ENCODE measurements around the gene GFOD2.
"Not testable (repeated sequence)": the region's sequence is repeated elsewhere in the genome, so short reads cannot be mapped to it uniquely, and the experiment has no call there.

GFOD2 gene, protein sequence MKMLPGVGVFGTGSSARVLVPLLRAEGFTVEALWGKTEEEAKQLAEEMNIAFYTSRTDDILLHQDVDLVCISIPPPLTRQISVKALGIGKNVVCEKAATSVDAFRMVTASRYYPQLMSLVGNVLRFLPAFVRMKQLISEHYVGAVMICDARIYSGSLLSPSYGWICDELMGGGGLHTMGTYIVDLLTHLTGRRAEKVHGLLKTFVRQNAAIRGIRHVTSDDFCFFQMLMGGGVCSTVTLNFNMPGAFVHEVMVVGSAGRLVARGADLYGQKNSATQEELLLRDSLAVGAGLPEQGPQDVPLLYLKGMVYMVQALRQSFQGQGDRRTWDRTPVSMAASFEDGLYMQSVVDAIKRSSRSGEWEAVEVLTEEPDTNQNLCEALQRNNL

DNA sequence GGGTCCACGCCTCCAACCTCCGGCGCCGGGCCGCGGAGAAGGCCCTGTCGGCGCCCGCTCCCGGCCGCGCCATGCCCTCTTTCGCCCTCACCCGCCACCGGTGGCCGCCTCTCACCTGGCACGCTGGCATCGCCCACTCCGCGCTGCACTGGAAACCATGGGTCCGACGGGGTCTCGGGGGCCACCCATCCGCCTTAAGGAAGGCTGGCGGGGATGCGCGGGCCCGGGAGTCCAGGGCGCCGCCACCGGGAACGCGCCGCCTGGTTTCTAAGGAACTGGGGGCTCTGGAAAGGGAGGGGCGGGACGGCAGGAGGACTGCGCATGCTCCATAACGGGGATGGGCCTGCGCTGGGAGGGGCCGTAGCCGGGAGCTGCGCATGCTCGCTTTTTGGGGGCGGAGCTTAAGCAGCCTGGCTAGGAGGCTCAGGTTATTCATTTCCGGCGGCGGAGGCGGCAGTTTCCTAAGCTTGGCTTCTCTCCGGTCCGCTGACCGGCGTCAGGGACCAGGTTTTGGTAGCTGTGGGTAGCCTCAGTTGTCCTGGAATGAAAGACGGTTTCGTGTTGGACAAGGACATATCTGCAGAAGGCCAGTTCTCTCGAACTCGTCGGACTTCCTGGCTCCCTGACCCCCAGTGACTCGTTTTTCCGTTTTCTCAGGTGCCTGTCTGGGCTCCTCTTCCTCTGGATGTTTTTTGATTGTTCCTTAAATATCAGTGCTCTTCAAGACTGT lies at the start of gene GFOD2:
Gene GFOD2 (minus strand): TSS at position 269 of the 730 bp plus-strand sequence. CDS start 33,601 bp downstream, outside the sequence.
- DNase-seq, result peak; percentile 92

DNA sequence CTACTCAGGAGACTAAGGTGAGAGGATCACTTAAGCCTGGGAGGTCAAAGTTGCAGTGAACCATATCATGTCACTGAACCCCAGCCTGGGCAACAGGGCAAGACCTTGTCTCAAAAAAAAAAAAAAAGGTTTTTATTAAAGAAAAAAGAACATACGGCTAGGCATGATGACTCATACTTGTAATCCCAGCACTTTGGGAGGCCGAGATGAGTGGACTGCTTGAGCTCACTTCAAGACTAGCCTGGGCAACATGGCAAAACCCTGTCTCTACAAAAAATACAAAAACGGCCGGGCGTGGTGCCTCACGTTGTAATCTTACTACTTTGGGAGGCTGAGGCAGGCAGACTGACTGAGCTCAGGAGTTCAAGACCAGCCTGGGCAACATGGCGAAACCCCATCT lies 48.8 kb upstream of the GFOD2 start:
- peak; percentile 63 for DNase-seq

DNA sequence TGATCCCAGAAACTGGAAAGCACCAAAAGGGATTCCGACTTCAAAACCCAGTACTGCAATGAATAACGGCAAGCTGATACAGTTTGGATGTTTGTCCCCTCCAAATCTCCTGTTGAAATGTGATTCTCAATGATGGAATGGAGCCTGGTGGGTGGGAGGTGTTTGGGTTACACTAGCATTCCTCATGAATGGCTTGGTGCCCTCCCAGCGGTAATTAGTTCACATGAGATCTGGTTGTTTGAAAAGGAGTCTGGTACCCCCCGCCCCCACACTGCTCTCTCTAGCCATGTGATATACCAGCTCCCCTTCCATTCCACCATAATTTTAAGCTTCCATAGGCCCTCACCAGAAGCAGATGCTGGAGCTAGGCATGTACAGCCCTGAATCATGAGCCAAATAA lies 47.2 kb upstream of the GFOD2 start:
- DNase-seq, result no peak

DNA sequence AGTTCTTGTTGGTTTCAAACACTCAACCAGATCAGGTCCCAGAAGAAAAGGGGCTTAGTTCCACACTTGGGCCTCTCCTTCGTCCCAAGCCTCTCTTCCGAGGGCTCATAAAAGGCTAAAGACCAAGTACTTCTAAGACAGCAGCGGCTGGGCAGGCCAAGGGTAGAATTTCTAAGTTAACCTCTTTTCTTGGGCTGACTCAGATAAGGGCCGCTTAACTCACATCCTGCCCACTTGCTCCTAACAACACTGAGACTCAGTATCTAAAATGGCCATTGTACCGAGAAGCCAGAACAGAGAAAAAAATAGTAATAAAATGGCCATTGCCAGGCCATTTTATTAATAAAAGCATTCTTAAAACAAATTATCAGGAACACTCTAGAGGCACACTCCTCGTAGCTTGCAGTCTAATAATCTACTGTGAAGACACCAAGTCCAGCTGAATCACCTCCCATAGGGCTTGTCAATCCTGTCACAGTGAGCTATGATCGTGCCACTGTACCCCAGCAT lies 45.1 kb upstream of the GFOD2 start:
- DNase-seq, result no peak

DNA sequence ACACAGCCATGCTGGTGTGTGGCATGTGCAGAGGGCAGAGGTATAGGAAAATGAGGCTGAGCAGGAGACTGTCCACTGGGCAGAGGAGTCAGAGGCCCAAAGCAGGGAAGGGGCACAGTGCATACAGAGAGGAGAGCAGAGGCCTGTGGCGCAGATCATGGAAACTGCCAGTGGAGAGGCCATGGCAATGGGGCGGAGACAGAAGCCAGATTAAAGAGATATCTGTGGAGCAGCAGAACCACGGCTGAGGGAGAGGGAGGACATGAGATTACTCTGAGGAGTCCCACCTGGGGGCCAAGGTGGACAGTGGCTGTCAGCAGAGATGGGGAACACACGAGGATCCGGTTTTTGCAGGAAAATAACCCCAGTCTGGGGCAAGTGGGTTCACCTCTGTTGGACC lies 44.0 kb upstream of the GFOD2 start:
- DNase-seq, result no peak

DNA sequence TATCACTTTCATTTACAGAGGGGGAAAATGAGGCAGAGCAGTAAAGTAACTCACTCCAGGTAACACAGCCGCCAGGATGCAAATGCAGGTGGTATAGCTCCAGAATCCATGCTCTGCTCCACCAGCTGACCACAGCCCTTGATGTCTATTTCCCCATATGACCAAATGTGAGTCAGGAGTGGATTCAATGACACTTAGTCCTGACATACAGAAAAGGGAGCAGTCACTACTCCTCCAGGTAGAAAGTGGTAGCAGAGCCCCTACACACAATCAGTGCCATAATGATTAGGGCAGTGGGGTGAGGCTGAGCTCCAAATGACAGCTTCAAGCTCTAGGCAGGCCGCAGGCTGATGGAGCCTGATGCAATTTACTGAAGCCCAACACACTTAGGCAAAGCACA lies 43.3 kb upstream of the GFOD2 start:
- DNase-seq, result no peak

DNA sequence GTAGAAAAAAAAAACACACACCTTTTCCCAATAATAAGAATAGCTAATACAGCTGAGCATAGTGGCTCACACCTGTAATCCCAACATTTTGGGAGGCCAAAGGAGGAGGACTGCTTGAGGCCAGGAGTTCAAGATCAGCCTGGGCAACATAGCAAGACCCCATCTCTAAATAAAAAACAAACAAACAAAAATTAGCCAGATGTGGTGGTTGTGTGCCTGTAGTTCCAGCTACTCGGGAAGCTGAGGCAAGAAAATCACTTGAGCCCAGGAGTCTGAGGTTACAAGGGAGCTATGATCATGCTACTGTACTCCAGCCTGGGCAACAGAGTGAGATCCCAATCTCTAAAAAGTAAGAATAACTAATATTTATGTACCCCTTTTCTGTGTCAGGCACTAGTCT lies 42.8 kb upstream of the GFOD2 start:
- no peak for DNase-seq

DNA sequence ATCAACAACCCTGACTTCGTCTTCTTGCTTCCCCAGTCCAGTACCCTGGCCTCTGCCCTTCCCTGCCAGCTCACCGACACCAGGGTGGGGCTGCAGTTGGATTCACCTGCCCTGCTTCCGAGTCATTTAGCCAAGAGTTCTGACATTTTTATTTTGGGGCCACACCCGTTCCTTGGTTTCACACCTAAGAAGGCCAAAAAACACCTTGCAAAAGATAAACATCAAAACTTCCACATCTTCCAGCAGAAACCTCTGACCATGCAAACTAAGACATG lies 41.8 kb upstream of the GFOD2 start:
- DNase-seq, result no peak

DNA sequence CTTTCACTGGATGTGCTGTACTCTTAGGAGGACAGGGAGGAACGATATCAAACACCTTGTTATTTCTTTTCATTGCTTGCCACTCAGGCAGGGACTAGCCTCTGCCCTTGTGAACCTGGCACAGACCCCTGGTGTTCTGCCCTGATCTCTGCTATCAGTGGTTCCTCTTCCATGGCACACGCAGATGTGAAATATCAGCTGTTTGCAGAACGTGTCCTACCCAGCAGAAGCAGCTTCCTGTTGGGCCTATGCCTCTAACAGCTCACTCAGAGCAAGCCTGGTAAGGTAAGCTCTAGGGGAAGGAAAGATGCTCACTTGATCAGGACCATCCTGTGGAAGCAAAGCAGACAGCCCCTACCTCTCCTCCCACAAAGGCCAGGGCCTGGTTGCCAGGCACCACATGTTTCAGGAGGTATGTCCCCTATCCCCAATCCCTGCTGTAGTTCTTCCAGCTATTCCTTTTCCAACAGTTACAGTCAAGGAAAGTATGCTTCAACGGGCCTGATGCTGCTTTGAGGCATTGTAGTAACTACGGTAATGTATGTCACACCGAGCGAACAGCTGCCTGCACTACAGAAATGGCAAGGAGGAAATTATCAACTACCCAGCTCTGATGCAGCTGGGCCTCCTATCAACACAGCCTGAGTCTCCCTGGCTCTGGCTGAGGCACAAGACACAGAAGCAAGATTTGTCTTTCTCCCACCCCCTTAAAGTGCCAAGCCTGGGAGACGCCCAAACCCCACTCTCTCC lies 41.3 kb upstream of the GFOD2 start:
- peak; percentile 2 for DNase-seq

DNA sequence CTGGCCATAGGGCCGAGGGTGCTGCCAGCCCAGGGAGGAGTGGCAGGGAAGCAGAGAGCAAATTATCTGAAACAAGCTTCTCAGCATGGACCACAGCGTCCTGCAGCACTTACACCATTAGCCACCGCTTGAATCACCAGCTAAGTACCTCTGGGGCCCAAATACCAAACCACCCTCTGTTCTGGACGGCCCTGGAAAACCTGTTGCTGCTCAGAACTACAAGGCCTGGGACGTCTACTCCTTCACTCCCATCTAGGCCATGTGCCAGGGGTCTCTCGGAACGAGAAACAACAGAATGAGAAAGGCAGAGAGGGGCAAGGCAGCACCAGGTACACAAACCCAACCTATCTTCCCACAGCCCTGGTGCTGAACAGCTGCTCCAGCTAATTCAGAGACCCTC lies 39.9 kb upstream of the GFOD2 start:
- DNase-seq, result no peak

DNA sequence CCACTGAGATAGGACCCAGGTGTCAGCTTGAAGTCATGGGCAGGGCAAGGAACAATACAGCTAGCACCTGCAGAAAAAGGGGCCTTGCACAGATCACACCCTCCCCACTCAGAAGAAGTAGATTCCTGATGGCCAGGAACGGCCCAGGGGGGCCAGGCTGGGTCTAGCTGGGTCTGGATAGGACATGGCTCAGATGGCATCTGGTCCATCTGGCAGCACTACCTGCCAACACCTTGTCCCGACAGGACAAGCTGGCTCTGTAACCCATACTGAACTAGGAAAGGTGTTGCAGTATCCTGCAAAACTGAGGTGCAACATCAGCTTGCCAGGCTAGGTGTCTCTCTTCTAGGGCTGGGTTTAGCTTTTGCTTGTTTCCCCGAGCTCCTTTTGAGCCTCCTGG lies 38.9 kb upstream of the GFOD2 start:
- no peak for DNase-seq

DNA sequence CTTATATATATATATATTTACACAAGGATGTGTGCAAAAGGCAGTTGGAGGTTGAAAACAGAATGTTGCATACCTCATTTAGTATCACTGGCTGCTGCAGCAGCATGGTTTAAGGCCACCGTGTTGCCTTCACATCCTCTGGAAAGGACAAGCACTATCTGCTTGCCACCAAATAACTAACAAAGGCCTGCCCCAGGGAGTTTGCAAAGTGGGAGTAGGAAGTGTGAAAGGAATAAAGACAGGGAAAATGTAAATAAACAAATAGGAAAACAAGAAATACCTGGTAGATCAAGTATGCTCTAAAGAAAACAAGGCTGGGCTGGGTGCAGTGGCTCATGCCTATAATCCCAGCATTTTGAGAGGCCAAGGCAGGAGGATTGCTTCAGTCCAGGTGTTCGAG lies 33.5 kb upstream of the GFOD2 start:
- DNase-seq, result no peak

DNA sequence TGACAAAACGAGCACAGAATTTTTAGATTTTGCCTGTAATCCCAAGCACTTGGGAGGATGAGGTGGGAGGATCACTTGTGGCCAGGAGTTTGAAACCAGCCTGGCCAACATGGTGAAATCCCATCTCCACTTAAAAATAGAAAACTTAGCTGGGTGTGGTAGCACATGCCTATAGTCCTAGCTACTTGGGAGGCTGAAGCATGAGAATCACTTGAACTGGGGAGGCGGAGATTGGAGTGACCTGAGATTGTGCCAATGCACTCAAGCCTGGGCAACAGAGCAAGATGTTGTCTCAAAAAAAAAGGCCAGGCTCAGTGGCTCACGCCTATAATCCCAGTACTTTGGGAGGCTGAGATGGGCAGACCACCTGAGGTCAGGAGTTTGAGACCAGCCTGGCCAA lies 32.2 kb upstream of the GFOD2 start:
- DNase-seq, result not testable (repeated sequence)

DNA sequence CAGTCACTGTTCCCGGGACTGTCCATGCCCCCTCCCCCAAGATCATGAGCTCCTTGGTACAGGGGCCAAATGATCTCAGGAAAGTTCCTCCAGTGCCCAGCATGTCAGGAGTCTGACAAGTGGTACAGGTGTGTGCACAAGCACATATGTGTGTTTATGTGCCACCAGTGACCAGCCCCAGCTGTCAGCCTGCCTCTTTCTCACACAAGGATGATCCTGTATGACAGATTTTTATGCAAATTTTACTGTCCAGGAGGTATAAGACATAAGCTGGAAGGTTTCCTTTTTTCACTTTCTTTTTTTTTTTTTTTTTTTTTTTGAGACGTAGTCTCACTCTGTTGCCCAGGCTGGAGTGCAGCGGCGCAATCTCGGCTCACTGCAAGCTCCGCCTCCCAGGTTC lies 31.4 kb upstream of the GFOD2 start:
- no peak for DNase-seq

DNA sequence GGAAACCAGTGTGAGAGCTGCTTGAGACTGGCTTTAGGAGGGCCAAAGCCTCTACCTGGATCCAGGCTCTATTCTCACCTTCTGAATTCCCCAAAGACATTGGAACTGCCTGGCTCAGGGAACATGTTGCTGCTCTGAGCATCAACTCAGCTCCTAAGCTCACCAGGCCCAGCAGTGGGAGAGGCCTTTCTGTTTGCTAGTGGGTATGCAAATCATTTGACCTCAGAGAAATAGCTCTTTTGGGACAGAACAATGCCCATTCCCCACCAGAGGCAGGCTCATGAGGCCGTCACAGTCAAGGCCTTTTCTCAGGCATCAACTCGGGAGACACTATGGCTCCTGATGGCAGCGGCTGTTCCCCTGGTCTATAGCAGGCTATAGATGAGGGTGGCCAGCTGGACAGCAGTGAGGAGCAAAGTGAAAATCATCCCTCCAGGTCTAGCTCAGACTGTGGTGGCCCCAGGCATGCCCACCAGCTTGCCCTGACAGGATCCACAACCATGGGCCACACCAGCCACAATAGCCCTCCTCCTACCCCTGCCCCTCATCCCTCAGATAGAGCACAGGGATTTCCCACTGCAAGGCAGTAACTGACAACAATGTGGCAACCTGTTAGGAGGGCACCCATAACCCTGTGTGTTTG lies 30.4 kb upstream of the GFOD2 start:
- DNase-seq, result no peak

DNA sequence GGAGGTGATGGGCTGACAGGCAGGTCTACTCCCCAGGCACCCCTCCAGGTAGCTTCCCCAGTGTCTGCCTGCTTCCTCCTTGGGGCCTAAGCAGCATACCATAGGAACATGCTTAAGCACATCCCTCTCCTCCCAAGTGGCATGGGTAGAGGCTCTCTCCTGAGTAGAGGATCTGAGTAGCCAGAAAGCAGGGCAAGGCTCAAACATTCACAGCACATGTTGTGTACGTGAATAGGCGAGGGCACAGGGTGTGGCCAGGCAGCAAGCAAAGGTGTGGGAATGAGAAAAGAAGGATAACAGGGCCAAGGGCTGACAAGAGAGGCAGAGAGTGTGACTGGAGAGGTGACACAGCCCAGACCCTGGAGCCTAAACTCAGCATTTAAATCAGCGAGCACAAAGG lies 29.7 kb upstream of the GFOD2 start:
- DNase-seq, result no peak

DNA sequence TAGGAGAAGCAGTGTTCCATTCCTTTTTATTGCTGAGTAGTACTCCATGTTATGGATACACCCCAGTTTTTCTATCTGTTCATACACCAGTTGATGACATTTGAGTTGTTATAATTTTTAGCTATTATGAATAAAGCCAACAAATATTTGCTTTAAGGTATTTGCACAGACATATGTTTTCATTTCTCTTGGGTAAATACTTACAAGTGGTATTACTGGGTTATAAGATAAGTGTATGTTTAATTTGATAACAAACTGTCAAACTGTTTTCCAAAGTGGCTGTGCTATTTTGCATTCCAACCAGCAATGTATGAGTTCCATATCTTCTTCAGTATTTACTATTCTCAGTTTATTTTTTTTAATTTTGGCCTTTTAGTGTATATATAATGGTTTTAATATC lies 27.7 kb upstream of the GFOD2 start:
- DNase-seq, result no peak

DNA sequence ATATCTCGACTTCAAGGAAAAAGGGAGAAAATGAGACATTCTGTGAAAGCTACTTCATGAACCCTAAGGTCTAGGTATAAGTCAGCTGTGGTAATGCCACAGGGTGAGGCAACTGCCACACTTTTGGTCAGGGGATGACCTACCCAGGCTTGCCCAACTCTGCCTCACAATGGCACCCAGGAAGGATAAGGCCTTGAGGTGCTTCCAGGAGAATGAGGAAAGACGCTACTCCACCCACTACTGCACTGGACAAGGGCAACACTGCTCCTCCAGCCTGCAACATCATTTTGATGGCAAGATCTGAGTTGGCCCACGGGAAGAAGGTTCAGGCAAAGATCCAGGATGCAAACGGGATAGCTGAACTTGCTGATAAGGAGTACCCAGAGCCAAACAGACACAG lies 22.0 kb upstream of the GFOD2 start:
- no peak for DNase-seq

DNA sequence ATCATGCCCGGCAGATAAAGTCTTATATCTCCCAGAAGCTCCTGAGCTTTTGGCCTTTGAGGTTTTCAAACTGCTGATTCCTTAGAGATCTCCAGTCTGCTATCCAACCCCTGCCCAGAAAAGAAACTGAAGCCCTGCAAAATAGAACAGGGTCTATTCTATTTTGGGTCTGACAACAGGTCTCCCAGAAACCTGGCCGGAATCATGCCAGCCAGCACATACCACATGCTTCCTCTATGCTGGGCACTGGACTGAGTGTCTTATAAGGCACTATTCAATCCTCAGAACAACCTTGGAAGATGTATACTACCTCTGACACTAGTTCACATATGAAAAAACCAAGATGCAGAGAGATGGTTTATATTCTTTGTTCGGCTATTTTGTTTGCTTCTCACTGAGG lies 21.3 kb upstream of the GFOD2 start:
- no peak for DNase-seq

DNA sequence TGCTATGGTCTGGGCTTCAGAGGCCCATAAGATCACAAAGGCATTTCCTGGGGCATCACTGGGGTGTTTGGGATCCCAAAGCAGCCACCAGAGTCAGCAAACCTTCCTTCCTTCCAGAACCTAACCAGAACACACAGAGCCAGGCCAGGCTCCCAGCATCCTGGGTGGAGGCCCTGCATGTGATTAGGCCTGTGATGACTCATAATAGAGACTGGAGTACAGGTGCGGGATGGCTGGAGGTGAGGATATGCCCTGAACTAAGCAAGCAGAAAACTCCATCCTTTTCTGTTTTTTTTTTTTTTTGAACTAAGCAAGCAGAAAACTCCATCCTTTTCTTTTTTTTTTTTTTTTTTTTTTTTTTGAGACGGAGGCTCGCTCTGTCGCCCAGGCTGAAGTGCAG lies 17.7 kb upstream of the GFOD2 start:
- DNase-seq, result no peak

DNA sequence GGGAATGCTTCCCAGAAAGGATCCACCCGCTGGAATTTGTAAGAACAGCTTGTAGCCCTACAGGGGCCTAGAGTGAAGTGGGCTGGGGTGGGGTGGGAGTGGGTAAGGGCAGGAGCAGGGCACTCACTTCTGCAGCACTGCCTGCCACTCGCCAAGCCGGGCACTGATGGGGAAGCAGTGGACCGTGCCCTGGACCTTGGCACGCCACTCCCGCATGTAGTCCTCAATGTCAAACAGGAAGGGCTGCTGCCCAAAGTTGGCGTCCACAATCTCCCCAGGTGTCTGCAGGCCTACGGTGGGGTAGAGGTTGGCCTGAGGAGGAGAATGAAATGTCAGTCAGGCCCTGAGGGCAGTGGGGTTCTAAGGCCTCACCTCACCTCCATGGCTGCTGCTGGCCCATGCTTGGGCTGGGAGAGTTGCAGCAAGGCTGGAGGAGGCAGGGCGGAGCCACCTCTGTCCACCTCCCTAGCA lies 15.7 kb upstream of the GFOD2 start:
- no peak for DNase-seq

DNA sequence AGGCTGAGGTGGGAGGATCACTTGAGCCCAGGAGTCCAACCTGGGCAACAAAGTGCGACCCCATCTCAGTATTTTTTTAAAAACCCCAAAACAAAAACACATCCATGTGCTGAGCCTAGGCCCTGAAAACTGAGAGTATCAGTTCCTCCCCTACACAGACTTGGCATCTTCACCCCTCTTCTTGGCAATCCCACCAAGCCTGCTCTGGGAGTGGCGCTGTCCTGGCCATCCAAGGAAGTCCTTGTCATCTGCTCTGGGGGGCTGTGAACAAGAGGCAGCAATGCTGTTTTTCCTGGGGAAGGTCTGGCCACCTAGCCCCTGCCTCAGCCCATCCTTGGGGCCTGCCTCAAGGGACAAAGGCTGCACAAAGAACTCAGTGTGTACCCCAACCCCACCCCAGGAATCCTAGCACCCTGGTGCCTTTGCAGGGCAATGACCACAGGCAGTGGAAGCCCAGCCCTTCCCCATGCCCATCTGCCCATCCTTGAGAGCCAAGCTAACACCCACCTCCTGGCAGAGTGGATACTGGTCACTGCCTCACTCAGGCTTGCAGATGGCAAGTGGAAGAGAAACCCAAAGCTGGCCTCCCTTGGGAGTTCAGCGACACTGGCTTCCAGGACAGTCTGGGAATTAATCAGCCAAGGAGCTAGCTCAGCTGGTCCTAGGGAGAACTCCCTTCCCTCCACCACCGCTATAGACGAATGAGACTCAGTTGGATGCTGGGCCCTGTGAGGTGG lies 14.8 kb upstream of the GFOD2 start:
- no peak for DNase-seq

DNA sequence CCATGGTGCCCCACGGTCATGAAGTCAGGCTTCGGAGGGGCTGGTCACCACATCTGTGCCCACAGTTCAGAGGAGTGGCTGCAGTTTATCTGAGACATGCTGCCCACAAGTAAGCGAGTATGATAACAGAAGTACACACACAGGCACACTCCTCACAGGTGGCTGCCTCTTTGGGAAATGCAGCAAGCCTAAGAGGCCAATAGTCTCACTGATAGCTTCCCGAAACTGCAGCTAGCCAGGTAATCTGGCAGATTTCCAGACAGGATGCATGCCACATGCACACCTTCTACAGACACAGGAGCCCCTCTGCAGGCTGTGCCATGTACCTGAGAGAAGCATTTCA lies 12.6 kb upstream of the GFOD2 start:
- DNase-seq, result no peak

All from MV-4-11 (cell line).